ENCODE data around the gene TPTE2.
A peak's percentile ranks its signal among the peaks of the same experiment; 100 is the strongest.
"Not testable (repeated sequence)": the region's sequence is repeated elsewhere in the genome, so short reads cannot be mapped to it uniquely, and the experiment has no call there.

- TF ChIP-seq CTCF (IDR thresholded peaks at IDR 0.05): peak; percentile 70
- TF ChIP-seq ZFX (IDR thresholded peaks at IDR 0.05; ENCODE audit: borderline replicate concordance): not testable (repeated sequence)
Measured at GRCh38 chr13:19439056-19439686, 122.2 kb downstream of the TPTE2 start.
